H1 (cell line): Measurements from ENCODE around the gene PPP1R18.

Experiments used
- ATF2 ChIP-seq: IDR thresholded peaks from 2 replicates; pipeline ENCODE4 v1.6.1; 2012; ENCODE audit warnings: low read length, inconsistent platforms
- ATF3 ChIP-seq: IDR thresholded peaks from 2 replicates; pipeline ENCODE4 v1.6.1; 2011; ENCODE audit warnings: low read depth, mild to moderate bottlenecking, low read length; ENCODE audit not compliant: insufficient read depth
- CEBPB ChIP-seq: IDR thresholded peaks from 2 replicates; pipeline ENCODE4 v1.6.1; 2012; ENCODE audit warnings: low read depth, low read length
- SIN3A ChIP-seq, 2 experiments: IDR thresholded peaks in 1 of 2; conservative IDR thresholded peaks in 1 of 2; 2 replicates each; pipeline ENCODE4 v1.6.1; 2011 to 2012; ENCODE audit warnings: low read length in 2 of 2, improper control_type of control experiment in 1 of 2, low read depth in 1 of 2, mild to moderate bottlenecking in 1 of 2
- TEAD4 ChIP-seq: IDR thresholded peaks from 2 replicates; pipeline ENCODE4 v1.6.1; 2012; ENCODE audit warnings: low read depth, low read length, inconsistent platforms, mixed read lengths
- TF ChIP-seq, protein P1 (sequence below), 3 experiments: IDR thresholded peaks; 1 replicate in 2 of 3; 2 replicates in 1 of 3; pipeline versions ENCODE4 v1.5.1 to v1.6.1; 2011; ENCODE audit warnings: low read length in 3 of 3, mild to moderate bottlenecking in 3 of 3, inconsistent platforms in 2 of 3, low read depth in 1 of 3, moderate library complexity in 1 of 3; ENCODE audit not compliant: insufficient read depth in 1 of 3; ENCODE audit errors: control extremely low read depth in 1 of 3

GRCh38 chr6:30647242-30648116, 39.0 kb downstream of the PPP1R18 start:
- no peak for TF ChIP-seq TEAD4
- peak in 1 of 2 experiments; percentile 81; a peak in 2 of 4 replicates for TF ChIP-seq SIN3A (conservative IDR thresholded peaks at IDR 0.05 in 1 of 2, IDR thresholded peaks at IDR 0.05 in 1 of 2; ENCODE audit: low read depth in 1 of 2, low read length in 2 of 2)
- TF ChIP-seq, protein P1, sequence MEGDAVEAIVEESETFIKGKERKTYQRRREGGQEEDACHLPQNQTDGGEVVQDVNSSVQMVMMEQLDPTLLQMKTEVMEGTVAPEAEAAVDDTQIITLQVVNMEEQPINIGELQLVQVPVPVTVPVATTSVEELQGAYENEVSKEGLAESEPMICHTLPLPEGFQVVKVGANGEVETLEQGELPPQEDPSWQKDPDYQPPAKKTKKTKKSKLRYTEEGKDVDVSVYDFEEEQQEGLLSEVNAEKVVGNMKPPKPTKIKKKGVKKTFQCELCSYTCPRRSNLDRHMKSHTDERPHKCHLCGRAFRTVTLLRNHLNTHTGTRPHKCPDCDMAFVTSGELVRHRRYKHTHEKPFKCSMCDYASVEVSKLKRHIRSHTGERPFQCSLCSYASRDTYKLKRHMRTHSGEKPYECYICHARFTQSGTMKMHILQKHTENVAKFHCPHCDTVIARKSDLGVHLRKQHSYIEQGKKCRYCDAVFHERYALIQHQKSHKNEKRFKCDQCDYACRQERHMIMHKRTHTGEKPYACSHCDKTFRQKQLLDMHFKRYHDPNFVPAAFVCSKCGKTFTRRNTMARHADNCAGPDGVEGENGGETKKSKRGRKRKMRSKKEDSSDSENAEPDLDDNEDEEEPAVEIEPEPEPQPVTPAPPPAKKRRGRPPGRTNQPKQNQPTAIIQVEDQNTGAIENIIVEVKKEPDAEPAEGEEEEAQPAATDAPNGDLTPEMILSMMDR (IDR thresholded peaks at IDR 0.05; ENCODE audit: control extremely low read depth in 1 of 3, insufficient read depth in 1 of 3, low read depth in 1 of 3, low read length in 3 of 3), result no peak
- TF ChIP-seq CEBPB, result no peak
- no peak for TF ChIP-seq ATF3
- TF ChIP-seq ATF2, result no peak
